ENCODE data around the gene SAMD14. TPM values are rescaled to one million over a fixed set of nuclear protein-coding genes. Genes with fewer than 3 reads are reported as not detected.

The SAMD14 gene
- total RNA-seq, 2 donors from 2014 or later = 2.6 to 5.0 TPM

DNA sequence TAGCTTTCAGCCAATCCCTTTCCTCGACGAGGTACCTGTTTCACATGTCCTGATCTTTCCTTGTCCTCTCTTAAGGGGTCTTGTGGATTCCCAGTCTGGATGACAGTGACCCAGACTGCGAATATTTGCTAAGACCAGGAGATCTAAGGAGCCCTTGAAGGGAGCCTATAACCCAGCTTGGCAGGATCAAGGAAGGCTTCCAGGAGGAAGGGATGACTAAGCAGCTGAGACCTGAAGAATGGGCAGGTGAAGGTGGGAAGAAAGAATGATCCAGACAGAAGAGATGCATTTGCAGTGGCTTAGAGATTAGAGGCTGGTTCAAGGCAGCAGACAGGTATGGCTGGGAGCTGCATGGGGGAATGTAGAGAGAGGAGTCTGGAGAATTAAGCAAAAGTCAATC lies 36.7 kb downstream of the SAMD14 start:
- H3K27me3 Mint-ChIP-seq = no peaks in the 10 kb centered on the region
- H3K36me3 Mint-ChIP-seq = no peaks in the 10 kb centered on the region
- H3K4me3 Mint-ChIP-seq = no peak overlapping the region
- no peak overlapping the region for H3K27ac Mint-ChIP-seq
- DNase-seq (ENCODE audit: low spot score) (no peak), ATAC-seq (no peak)
- H3K4me1 Mint-ChIP-seq (ENCODE audit: low read depth in 2 of 2) = peaks cover 25 to 28% of the 10 kb centered on the region in 2 donors
- H3K9me3 Mint-ChIP-seq = no peaks in the 10 kb centered on the region

DNA sequence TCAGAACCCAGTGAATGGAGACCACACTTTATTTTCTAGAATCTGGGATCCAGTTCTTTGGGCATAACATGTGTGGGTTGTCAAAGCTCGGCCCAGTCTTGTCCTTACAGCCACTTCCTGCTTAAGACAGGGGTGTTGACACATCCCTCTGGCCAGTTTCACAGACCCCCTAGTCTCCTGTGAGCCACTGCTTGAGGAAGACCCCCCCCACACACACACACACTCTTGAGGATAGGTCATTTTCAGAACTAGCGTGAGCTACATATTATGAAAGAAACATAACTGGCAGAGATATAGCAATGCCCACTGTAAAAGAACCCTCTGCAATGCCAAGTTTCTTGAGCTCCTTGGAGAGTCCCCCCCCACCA lies 38.1 kb downstream of the SAMD14 start:
- Mint-ChIP-seq H3K27ac (no peak overlapping the region), H3K27me3 (no peaks in the 10 kb centered on the region), H3K4me1 (ENCODE audit: low read depth in 2 of 2) (peaks cover 22 to 26% of the 10 kb centered on the region in 2 donors), H3K36me3 (no peaks in the 10 kb centered on the region), H3K9me3 (no peaks in the 10 kb centered on the region), H3K4me3 (no peak overlapping the region)
- DNase-seq (ENCODE audit: low spot score) (no peak), ATAC-seq (no peak)

DNA sequence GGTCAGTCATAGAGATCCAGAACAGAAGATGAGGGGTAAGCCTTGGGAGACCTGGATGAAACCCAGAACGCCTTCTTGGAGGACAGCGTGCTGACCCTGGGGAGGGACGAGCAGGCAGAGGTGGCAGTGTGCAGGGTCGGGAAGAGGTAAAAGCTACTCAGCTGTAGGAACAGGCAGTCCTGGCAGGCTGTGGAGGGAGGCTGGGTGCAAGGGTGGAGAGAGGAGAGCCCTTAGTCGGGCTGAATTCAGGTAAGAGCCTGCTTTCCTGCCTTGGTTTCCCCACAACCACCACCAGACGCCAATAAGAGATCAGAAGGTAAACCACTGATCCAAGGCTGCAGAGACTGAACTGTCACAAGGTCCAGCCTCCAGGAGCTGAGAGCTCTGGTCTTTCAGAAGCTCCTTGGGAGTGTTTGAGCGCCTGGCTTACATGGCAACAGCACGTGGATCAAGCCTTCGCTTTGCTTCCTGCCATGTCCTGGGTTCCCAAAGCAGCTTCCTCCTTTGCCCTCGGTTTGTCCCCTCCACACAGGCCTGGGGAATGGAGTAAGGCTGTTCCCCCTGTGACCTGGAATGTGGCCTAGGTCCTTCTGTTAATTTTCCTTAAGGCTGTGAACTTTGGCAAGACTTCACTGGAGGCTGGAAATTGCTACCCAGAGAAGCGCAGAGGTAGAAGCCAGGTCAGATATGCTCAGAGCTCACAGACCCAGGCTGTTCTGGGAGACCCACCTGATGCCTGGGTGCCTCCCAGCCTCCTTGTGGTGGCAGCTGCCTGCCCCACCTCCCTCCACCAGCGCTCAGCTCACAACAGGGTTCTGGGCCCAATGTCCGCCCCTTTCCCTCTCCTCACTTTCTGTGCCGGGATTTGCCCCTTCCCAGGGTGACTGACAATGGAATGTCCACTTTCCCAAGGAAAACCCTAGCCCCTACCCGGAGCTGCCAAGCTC lies 38.7 kb downstream of the SAMD14 start:
- H3K27me3 Mint-ChIP-seq = no peaks in the 10 kb centered on the region
- H3K4me3 Mint-ChIP-seq = no peak overlapping the region
- no peak overlapping the region for H3K27ac Mint-ChIP-seq
- DNase-seq (ENCODE audit: low spot score) = no peak
- peaks cover 22 to 26% of the 10 kb centered on the region in 2 donors for H3K4me1 Mint-ChIP-seq (ENCODE audit: low read depth in 2 of 2)
- ATAC-seq = no peak
- H3K36me3 Mint-ChIP-seq = no peaks in the 10 kb centered on the region
- no peaks in the 10 kb centered on the region for H3K9me3 Mint-ChIP-seq

DNA sequence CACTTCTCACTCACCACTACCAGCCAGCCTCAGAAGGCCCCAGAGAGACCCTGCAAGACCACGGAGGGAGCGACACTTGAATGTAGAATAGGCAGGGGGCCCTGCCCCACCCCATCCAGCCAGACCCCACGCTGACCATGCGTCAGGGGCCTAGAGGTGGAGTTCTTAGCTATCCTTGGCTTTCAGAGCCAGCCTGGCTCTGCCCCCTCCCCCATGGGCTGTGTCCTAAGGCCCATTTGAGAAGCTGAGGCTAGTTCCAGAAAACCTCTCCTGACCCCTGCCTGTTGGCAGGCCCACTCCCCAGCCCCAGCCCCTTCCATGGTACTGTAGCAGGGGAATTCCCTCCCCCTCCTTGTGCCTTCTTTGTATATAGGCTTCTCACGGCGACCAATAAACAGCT lies 39.9 kb downstream of the SAMD14 start:
- no peaks in the 10 kb centered on the region for H3K9me3 Mint-ChIP-seq
- no peak overlapping the region for H3K4me3 Mint-ChIP-seq
- H3K27me3 Mint-ChIP-seq = no peaks in the 10 kb centered on the region
- no peaks in the 10 kb centered on the region for H3K36me3 Mint-ChIP-seq
- ATAC-seq (no peak), DNase-seq (ENCODE audit: low spot score) (no peak)
- H3K27ac Mint-ChIP-seq = no peak overlapping the region
- H3K4me1 Mint-ChIP-seq (ENCODE audit: low read depth in 2 of 2) = peaks cover 12 to 16% of the 10 kb centered on the region in 2 donors

DNA sequence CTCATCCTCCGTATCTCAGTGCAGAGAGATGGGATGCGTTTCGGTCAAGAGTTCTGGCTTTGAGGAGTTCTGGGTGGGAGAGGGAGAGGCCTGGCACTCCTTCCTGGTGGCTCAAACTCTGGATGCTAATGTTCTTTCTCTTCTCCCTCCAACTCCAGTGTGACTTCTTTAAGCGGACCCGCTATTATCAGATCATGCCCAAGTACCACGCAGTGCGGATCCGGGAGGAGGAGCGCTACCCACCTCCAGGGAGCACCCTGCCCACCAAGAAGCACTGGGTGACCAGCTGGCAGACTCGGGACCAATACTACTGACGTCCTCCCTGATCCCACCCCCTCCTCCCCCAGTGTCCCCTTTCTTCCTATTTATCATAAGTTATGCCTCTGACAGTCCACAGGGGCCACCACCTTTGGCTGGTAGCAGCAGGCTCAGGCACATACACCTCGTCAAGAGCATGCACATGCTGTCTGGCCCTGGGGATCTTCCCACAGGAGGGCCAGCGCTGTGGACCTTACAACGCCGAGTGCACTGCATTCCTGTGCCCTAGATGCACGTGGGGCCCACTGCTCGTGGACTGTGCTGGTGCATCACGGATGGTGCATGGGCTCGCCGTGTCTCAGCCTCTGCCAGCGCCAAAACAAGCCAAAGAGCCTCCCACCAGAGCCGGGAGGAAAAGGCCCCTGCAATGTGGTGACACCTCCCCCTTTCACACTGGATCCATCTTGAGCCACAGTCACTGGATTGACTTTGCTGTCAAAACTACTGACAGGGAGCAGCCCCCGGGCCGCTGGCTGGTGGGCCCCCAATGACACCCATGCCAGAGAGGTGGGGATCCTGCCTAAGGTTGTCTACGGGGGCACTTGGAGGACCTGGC lies 40.8 kb downstream of the SAMD14 start:
- Mint-ChIP-seq H3K27ac (no peak overlapping the region), H3K9me3 (no peaks in the 10 kb centered on the region), H3K4me1 (ENCODE audit: low read depth in 2 of 2) (peaks cover 3 to 7% of the 10 kb centered on the region in 2 donors)

DNA sequence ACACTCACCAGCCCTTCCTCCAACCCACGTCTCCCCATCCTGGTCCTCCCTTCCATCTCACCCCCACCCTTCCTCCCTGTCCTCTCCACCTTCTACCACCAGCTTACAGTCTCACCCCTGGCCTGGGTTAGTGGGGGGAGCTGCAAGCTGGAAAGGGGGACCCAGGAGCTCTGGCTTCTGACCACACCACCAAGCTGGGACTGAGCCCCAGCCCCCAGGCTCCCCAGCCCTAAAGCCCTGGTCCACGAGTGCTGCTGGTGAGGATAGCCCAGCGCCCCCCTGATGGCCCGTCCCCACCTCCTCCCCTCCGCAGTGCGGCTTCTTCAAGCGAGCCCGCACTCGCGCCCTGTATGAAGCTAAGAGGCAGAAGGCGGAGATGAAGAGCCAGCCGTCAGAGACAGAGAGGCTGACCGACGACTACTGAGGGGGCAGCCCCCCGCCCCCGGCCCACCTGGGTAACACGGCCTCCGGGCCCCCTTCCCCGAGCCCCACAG lies 42.0 kb downstream of the SAMD14 start:
- DNase-seq (ENCODE audit: low spot score) (no peak), ATAC-seq (no peak)
- Mint-ChIP-seq H3K9me3 (no peaks in the 10 kb centered on the region), H3K27me3 (no peaks in the 10 kb centered on the region), H3K36me3 (no peaks in the 10 kb centered on the region), H3K4me3 (no peak overlapping the region), H3K4me1 (ENCODE audit: low read depth in 2 of 2) (no peaks in the 10 kb centered on the region), H3K27ac (no peak overlapping the region)

More for the DNA sequence above, 40.8 kb downstream of the SAMD14 start:
- Mint-ChIP-seq H3K36me3 (no peaks in the 10 kb centered on the region), H3K4me3 (no peak overlapping the region), H3K27me3 (no peaks in the 10 kb centered on the region)
- no peak for ATAC-seq
- no peak for DNase-seq (ENCODE audit: low spot score)

DNA sequence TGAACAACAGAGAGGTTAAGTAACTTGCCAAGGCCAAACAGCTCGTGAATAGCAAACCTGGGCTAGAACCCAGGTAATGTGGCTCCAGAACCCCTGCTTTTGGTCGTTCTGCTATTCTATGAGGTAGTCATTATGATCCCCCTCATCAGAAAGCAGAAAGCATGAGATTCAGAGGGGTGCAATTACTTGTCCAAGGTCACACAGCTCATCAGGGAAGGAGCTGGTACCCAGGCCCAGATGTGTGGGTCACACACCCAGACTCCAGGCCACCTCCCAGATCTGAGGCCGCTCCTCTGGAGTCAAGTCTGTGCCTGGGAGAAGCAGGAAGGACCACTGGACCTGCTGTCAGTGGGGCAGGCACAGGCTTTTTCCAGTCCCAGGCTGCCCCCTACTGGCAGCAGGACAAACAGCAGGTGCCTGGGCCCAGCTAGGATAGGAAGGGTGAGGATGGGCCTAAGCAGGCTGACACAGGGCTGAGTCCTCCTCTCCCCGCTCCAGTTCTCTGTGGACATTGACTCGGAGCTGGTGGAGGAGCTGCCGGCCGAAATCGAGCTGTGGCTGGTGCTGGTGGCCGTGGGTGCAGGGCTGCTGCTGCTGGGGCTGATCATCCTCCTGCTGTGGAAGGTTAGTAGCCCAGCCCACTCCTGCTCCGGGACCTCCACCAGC lies 42.6 kb downstream of the SAMD14 start:
- no peaks in the 10 kb centered on the region for H3K36me3 Mint-ChIP-seq
- H3K4me1 Mint-ChIP-seq (ENCODE audit: low read depth in 2 of 2) = no peaks in the 10 kb centered on the region
- ATAC-seq (peak; percentile 82 to 86), DNase-seq (ENCODE audit: low spot score) (peak; percentile 82)
- no peak overlapping the region for H3K27ac Mint-ChIP-seq
- H3K9me3 Mint-ChIP-seq = no peaks in the 10 kb centered on the region
- H3K27me3 Mint-ChIP-seq = no peaks in the 10 kb centered on the region
- no peak overlapping the region for H3K4me3 Mint-ChIP-seq

DNA sequence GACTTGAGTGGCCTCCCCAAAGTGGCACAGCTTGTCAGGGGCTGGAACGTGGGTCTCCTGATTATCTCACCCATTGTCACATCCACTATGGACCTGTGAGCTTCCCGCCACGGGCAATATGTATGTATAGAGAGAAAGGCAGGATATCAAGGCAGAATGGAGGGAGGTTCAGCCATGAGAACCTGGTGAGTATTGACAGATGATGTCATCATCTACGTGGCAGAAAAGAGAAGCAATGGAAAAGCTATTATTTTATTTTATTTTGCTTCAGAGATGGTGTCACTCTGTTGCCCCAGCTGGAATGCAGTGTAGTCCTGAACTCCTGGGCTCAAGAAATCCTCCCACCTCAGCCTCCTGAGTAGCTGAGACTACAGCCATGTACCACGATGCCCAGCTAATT lies 48.2 kb downstream of the SAMD14 start:
- H3K4me3 Mint-ChIP-seq = no peak overlapping the region
- no peaks in the 10 kb centered on the region for H3K36me3 Mint-ChIP-seq
- ATAC-seq (no peak), DNase-seq (ENCODE audit: low spot score) (no peak)
- H3K4me1 Mint-ChIP-seq (ENCODE audit: low read depth in 2 of 2) = no peaks in the 10 kb centered on the region
- H3K27me3 Mint-ChIP-seq = no peaks in the 10 kb centered on the region
- no peak overlapping the region for H3K27ac Mint-ChIP-seq
- H3K9me3 Mint-ChIP-seq = no peaks in the 10 kb centered on the region

DNA sequence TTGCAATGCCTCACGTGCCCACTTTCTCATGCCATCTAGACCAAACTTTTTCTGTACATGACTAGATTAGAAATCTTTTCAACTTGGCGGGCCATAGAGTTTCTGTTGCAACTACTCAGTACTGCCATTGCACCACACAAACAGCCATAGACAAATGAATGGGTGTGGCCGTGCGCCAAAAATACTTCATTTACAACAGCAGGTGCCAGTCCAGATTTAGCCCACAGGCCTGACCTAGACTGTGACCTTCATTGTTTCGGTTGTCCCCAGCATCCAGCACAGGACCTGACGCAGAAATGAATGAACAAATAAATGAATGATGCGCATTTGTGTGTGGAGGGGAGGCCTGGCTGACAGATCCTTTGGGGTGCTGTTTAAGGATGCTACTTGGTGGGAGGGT lies 49.1 kb downstream of the SAMD14 start:
- Mint-ChIP-seq H3K27ac (no peak overlapping the region), H3K36me3 (no peaks in the 10 kb centered on the region), H3K4me1 (ENCODE audit: low read depth in 2 of 2) (no peaks in the 10 kb centered on the region), H3K27me3 (no peaks in the 10 kb centered on the region), H3K4me3 (no peak overlapping the region), H3K9me3 (no peaks in the 10 kb centered on the region)
- DNase-seq (ENCODE audit: low spot score) = no peak
- no peak for ATAC-seq

DNA sequence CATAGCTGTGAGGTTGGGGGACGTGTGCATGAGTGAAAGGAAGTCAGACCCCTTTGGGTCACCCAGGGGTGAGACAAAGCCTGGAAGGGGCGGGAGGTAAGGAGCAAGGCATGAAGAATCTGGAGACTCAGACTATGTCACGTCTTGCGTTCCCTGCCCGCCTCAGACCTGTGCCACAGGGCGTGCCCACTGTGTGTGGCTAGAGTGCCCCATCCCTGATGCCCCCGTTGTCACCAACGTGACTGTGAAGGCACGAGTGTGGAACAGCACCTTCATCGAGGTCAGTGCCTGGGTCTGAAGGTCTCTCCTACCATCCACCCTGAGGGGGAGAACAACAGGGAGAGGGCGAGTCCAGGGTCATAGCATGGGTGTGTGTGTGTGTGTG lies 49.9 kb downstream of the SAMD14 start:
- no peak for ATAC-seq
- Mint-ChIP-seq H3K9me3 (no peaks in the 10 kb centered on the region), H3K27ac (no peak overlapping the region), H3K4me1 (ENCODE audit: low read depth in 2 of 2) (no peaks in the 10 kb centered on the region), H3K36me3 (no peaks in the 10 kb centered on the region), H3K27me3 (no peaks in the 10 kb centered on the region), H3K4me3 (no peak overlapping the region)
- DNase-seq (ENCODE audit: low spot score) = no peak

DNA sequence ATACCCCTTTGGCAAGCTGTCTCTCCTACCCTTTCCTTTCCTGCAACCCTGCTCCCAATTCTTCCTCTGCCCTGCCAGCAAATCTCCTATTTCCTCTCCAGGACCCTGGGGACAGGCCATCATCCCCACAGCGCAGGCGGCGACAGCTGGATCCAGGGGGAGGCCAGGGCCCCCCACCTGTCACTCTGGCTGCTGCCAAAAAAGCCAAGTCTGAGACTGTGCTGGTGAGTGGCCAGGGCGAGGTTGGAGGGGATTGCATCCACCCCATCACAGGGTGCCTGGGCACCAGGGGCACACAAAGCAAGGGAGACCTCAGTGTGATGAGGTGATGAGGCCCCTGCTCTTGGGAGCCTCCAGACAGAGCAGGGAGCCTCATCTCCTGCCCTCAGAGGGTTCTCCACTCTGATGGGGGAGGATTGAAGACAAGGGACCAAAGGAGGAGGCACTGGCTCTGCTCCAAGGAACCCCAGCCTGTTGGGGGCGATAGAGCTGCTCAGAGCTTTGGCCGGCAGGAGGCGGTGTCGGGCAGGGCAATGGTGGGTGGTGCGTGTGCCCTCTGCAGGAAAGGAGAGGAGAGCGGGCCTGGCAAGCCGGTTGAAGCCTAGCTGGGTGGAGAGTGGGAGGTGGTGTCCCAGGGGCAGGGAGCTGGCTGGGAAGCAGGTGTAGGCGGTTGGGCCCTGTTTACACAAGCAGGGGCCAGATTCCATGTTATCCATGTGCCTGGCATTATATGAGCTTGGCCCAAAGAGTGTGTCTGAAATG lies 50.4 kb downstream of the SAMD14 start:
- no peaks in the 10 kb centered on the region for H3K4me1 Mint-ChIP-seq (ENCODE audit: low read depth in 2 of 2)
- H3K36me3 Mint-ChIP-seq = no peaks in the 10 kb centered on the region
- H3K4me3 Mint-ChIP-seq = no peak overlapping the region
- H3K9me3 Mint-ChIP-seq = no peaks in the 10 kb centered on the region
- no peak overlapping the region for H3K27ac Mint-ChIP-seq
- ATAC-seq (peak; percentile 22 to 37), DNase-seq (ENCODE audit: low spot score) (no peak)
- no peaks in the 10 kb centered on the region for H3K27me3 Mint-ChIP-seq

DNA sequence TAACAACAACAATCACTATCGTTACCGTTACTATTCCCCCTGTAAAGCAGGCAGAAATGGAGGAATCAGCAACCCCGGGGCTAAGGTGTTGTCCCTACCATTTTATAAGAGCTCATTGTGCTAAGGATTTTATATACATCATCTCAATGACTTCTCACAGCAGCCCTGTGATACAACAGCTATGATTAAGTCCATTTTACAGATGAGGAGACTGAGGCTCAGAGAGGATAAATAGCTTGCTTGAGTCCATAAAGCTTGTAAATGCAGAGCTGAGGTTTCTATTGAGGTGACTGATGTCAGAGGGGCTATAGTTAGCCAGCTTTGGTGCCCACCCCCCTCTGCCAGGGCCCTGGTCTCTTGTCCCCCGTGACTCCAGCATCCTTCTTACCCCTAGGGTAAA lies 51.5 kb downstream of the SAMD14 start:
- Mint-ChIP-seq H3K27ac (no peak overlapping the region), H3K36me3 (no peaks in the 10 kb centered on the region), H3K9me3 (no peaks in the 10 kb centered on the region), H3K4me1 (ENCODE audit: low read depth in 2 of 2) (no peaks in the 10 kb centered on the region), H3K27me3 (no peaks in the 10 kb centered on the region), H3K4me3 (no peak overlapping the region)
- ATAC-seq (no peak), DNase-seq (ENCODE audit: low spot score) (no peak)

DNA sequence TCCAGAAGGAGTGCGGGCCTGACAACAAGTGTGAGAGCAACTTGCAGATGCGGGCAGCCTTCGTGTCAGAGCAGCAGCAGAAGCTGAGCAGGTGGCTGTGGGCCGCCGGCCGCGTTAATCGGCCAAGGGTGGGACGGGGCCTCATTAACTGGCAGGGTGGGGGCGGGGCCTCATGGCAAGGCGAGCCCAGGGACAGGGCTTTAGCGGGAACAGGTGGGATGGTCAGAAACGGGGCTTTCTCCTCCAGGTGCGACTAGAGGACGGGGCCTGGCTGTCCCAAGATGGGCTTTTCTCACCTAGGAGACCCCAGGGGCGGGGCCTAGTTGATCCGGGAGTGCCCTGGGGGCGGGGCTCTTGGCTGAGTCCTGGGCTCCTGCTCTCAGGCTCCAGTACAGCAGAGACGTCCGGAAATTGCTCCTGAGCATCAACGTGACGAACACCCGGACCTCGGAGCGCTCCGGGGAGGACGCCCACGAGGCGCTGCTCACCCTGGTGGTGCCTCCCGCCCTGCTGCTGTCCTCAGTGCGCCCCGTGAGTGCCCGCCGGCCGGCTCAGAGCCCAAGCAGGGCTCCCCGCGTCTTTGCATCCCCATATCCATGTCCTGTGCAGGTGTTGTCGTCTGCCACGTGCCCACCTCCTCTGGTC lies 53.2 kb downstream of the SAMD14 start:
- H3K9me3 Mint-ChIP-seq = no peaks in the 10 kb centered on the region
- DNase-seq (ENCODE audit: low spot score) (no peak), ATAC-seq (no peak)
- H3K4me1 Mint-ChIP-seq (ENCODE audit: low read depth in 2 of 2) = no peaks in the 10 kb centered on the region
- no peak overlapping the region for H3K27ac Mint-ChIP-seq
- no peaks in the 10 kb centered on the region for H3K27me3 Mint-ChIP-seq
- H3K4me3 Mint-ChIP-seq = no peak overlapping the region
- H3K36me3 Mint-ChIP-seq = no peaks in the 10 kb centered on the region
